HepG2 (cell line): ENCODE results near the gene SGO1.

Source experiments
- CHD2 ChIP-seq: IDR thresholded peaks from 2 replicates; pipeline ENCODE4 v1.6.1; 2011; ENCODE audit warnings: low read depth, low read length, improper control_type of control experiment
- POLR2A ChIP-seq, 2 experiments: IDR thresholded peaks; 2 replicates each; pipeline ENCODE4 v1.6.1; 2011; ENCODE audit warnings: low read depth in 2 of 2, low read length in 2 of 2, mild to moderate bottlenecking in 1 of 2, moderate library complexity in 1 of 2; ENCODE audit not compliant: insufficient read depth in 1 of 2
- WIZ ChIP-seq: sonication (generic); formaldehyde crosslinking; IDR thresholded peaks from 2 replicates; pipeline ENCODE4 v1.5.1; 2020; ENCODE audit warnings: mild to moderate bottlenecking, missing genetic modification reagents
- XRCC5 ChIP-seq: fragments of 200-400 bp; formaldehyde crosslinking; optimal IDR thresholded peaks from 2 replicates; pipeline ENCODE3; 2017; ENCODE audit warnings: mild to moderate bottlenecking, low read length
- ZNF382 ChIP-seq: sonication (generic); formaldehyde crosslinking; IDR thresholded peaks from 2 replicates; pipeline ENCODE4 v1.5.0; 2020; ENCODE audit warnings: missing genetic modification reagents, mild to moderate bottlenecking, borderline replicate concordance
- ZNF777 ChIP-seq: sonication (generic); formaldehyde crosslinking; IDR thresholded peaks from 2 replicates; pipeline ENCODE4 v1.4.0; 2020; ENCODE audit warnings: missing genetic modification reagents
- ZNF883 ChIP-seq: sonication (generic); formaldehyde crosslinking; IDR thresholded peaks from 2 replicates; pipeline ENCODE4 v1.5.1; 2020; ENCODE audit warnings: mild to moderate bottlenecking, missing genetic modification reagents; ENCODE audit errors: not compliant biosample characterization
- TF ChIP-seq, protein P1 (sequence below), 2 experiments: fragments of 450-650 bp in 1 of 2; sonication (generic) in 1 of 2; formaldehyde crosslinking; IDR thresholded peaks; 2 replicates each; pipeline versions ENCODE4 v1.5.0 to v1.8.0; 2020 to 2022; ENCODE audit warnings: mild to moderate bottlenecking in 1 of 2, missing genetic modification reagents in 1 of 2
- TF ChIP-seq, protein P2 (sequence below): sonication (generic); formaldehyde crosslinking; IDR thresholded peaks from 2 replicates; pipeline ENCODE4 v1.8.1; 2022; ENCODE audit warnings: mild to moderate bottlenecking, missing genetic modification reagents
- TF ChIP-seq, protein P3 (sequence below), 2 experiments: IDR thresholded peaks; 2 replicates each; pipeline ENCODE4 v1.6.1; 2011 to 2012; ENCODE audit warnings: low read length in 2 of 2, borderline replicate concordance in 1 of 2, low read depth in 1 of 2, mild to moderate bottlenecking in 1 of 2, moderate library complexity in 1 of 2
- TF ChIP-seq, protein P4 (sequence below): sonication (generic); formaldehyde crosslinking; IDR thresholded peaks from 2 replicates; pipeline ENCODE4 v1.4.0; 2020; ENCODE audit warnings: missing genetic modification reagents
- TF ChIP-seq, protein P5 (sequence below): sonication (generic); formaldehyde crosslinking; IDR thresholded peaks from 2 replicates; pipeline ENCODE4 v1.9.0; 2021; ENCODE audit warnings: missing genetic modification reagents, borderline replicate concordance

DNA sequence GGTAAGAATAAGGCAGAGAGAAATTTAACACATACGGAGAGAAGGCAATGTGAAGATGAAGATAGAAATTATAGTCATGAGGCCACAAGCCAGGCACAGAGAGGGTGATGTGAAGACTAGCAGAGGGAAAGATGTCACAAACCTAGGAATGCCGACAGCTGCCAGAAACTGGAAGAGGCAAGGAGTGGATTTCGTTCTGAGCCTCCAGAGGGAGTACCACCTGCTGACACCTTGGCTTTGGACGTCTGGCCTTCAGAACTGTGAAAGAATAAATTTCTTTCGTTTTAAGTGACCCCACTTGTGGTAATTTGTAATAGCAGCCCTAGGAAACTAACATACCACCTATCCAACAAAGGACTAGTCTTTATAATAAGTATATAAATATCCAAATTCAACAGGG is 5.0 kb upstream of the SGO1 start:
- TF ChIP-seq, protein P1, sequence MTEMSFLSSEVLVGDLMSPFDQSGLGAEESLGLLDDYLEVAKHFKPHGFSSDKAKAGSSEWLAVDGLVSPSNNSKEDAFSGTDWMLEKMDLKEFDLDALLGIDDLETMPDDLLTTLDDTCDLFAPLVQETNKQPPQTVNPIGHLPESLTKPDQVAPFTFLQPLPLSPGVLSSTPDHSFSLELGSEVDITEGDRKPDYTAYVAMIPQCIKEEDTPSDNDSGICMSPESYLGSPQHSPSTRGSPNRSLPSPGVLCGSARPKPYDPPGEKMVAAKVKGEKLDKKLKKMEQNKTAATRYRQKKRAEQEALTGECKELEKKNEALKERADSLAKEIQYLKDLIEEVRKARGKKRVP (CRISPR knock-in tag; IDR thresholded peaks at IDR 0.05): no peak
- TF ChIP-seq, protein P2, sequence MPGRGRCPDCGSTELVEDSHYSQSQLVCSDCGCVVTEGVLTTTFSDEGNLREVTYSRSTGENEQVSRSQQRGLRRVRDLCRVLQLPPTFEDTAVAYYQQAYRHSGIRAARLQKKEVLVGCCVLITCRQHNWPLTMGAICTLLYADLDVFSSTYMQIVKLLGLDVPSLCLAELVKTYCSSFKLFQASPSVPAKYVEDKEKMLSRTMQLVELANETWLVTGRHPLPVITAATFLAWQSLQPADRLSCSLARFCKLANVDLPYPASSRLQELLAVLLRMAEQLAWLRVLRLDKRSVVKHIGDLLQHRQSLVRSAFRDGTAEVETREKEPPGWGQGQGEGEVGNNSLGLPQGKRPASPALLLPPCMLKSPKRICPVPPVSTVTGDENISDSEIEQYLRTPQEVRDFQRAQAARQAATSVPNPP (CRISPR knock-in tag): no peak
- TF ChIP-seq, protein P3, sequence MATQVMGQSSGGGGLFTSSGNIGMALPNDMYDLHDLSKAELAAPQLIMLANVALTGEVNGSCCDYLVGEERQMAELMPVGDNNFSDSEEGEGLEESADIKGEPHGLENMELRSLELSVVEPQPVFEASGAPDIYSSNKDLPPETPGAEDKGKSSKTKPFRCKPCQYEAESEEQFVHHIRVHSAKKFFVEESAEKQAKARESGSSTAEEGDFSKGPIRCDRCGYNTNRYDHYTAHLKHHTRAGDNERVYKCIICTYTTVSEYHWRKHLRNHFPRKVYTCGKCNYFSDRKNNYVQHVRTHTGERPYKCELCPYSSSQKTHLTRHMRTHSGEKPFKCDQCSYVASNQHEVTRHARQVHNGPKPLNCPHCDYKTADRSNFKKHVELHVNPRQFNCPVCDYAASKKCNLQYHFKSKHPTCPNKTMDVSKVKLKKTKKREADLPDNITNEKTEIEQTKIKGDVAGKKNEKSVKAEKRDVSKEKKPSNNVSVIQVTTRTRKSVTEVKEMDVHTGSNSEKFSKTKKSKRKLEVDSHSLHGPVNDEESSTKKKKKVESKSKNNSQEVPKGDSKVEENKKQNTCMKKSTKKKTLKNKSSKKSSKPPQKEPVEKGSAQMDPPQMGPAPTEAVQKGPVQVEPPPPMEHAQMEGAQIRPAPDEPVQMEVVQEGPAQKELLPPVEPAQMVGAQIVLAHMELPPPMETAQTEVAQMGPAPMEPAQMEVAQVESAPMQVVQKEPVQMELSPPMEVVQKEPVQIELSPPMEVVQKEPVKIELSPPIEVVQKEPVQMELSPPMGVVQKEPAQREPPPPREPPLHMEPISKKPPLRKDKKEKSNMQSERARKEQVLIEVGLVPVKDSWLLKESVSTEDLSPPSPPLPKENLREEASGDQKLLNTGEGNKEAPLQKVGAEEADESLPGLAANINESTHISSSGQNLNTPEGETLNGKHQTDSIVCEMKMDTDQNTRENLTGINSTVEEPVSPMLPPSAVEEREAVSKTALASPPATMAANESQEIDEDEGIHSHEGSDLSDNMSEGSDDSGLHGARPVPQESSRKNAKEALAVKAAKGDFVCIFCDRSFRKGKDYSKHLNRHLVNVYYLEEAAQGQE (IDR thresholded peaks at IDR 0.05; ENCODE audit: borderline replicate concordance in 1 of 2, low read depth in 1 of 2, low read length in 2 of 2): no peak
- TF ChIP-seq XRCC5: no peak
- no peak for TF ChIP-seq CHD2
- TF ChIP-seq, protein P4, sequence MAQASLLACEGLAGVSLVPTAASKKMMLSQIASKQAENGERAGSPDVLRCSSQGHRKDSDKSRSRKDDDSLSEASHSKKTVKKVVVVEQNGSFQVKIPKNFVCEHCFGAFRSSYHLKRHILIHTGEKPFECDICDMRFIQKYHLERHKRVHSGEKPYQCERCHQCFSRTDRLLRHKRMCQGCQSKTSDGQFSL: no peak
- TF ChIP-seq ZNF382: no peak
- no peak for TF ChIP-seq ZNF883
- TF ChIP-seq POLR2A (IDR thresholded peaks at IDR 0.05; ENCODE audit: insufficient read depth in 1 of 2, low read depth in 2 of 2, low read length in 2 of 2): no peak
- TF ChIP-seq, protein P5, sequence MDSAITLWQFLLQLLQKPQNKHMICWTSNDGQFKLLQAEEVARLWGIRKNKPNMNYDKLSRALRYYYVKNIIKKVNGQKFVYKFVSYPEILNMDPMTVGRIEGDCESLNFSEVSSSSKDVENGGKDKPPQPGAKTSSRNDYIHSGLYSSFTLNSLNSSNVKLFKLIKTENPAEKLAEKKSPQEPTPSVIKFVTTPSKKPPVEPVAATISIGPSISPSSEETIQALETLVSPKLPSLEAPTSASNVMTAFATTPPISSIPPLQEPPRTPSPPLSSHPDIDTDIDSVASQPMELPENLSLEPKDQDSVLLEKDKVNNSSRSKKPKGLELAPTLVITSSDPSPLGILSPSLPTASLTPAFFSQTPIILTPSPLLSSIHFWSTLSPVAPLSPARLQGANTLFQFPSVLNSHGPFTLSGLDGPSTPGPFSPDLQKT (CRISPR knock-in tag): no peak
- TF ChIP-seq ZNF777 (CRISPR knock-in tag): no peak
- no peak for TF ChIP-seq WIZ
